Measurements from ENCODE around the gene UBB. TPM values are rescaled to one million over a fixed set of nuclear protein-coding genes. Genes with fewer than 3 reads are reported as not detected.

Gene UBB
- total RNA-seq, 4 donors from 2014 or later, result 606 to 678 (median 615) TPM

GRCh38 chr17:16361874-16362273 lies 19.0 kb upstream of the UBB start:
- TF ChIP-seq POLR2A (IDR thresholded peaks at IDR 0.05), result no peak
- TF ChIP-seq CTCF (IDR thresholded peaks at IDR 0.05), result no peak
- no peak overlapping the region for H3K4me3 ChIP-seq (ENCODE audit: low read depth, poor library complexity, severe bottlenecking)
- WGBS, 2 donors, result 80 to 85% methylated on average over 8 of the region's 8 CpGs
- DNase-seq (ENCODE audit: low spot score in 2 of 2), result no peak
- intact Hi-C loops (cut with DNase I; ENCODE audit: low total_unique reads), result no loop called here

GRCh38 chr17:16363749-16364536 lies 16.9 kb upstream of the UBB start:
- H3K4me3 ChIP-seq (ENCODE audit: low read depth, poor library complexity, severe bottlenecking), result no peak overlapping the region
- TF ChIP-seq POLR2A (IDR thresholded peaks at IDR 0.05) (no peak), CTCF (IDR thresholded peaks at IDR 0.05) (peak in 1 of 3 donors; percentile 73)
- intact Hi-C loops (cut with DNase I; ENCODE audit: low total_unique reads), result no loop called here
- WGBS, 2 donors, result 8% methylated on average over 6 of the region's 6 CpGs
- peak; percentile 67 to 94 for DNase-seq (ENCODE audit: low spot score in 2 of 2)

- no peak for DNase-seq (ENCODE audit: low spot score in 2 of 2)
- TF ChIP-seq CTCF (IDR thresholded peaks at IDR 0.05), result no peak
- TF ChIP-seq POLR2A (IDR thresholded peaks at IDR 0.05), result no peak
- no peak overlapping the region for H3K4me3 ChIP-seq (ENCODE audit: low read depth, poor library complexity, severe bottlenecking)
- intact Hi-C loops (cut with DNase I; ENCODE audit: low total_unique reads), result no loop called here
Measured at GRCh38 chr17:16364625-16365024, 16.3 kb upstream of the UBB start.

GRCh38 chr17:16371742-16372141 lies 9.1 kb upstream of the UBB start:
- intact Hi-C loops (cut with DNase I; ENCODE audit: low total_unique reads), result no loop called here
- H3K4me3 ChIP-seq (ENCODE audit: low read depth, poor library complexity, severe bottlenecking), result no peak overlapping the region
- no peak for DNase-seq (ENCODE audit: low spot score in 2 of 2)
- TF ChIP-seq CTCF (IDR thresholded peaks at IDR 0.05), result no peak
- TF ChIP-seq POLR2A (IDR thresholded peaks at IDR 0.05), result no peak
- 64 to 69% methylated on average over 5 of the region's 5 CpGs for WGBS, 2 donors

GRCh38 chr17:16374146-16374938 lies 6.5 kb upstream of the UBB start:
- no peak overlapping the region for H3K4me3 ChIP-seq (ENCODE audit: low read depth, poor library complexity, severe bottlenecking)
- TF ChIP-seq CTCF (IDR thresholded peaks at IDR 0.05) (no peak), POLR2A (IDR thresholded peaks at IDR 0.05) (no peak)
- 70 to 71% methylated on average over 16 of the region's 16 CpGs for WGBS, 2 donors
- intact Hi-C loops (cut with DNase I; ENCODE audit: low total_unique reads), result no loop called here
- peak in 1 of 2 donors; percentile 57 for DNase-seq (ENCODE audit: low spot score in 2 of 2)
